Activated T-helper 1 cell treated with anti-CD3 and anti-CD28 coated beads, Interleukin-12 subunit alpha, Interleukin-12 subunit beta, Interleukin-2, Interleukin-4 antibody, amounts not matched to agents 30 ng/mL and 10 ng/mL and 1 ng/mL, durations not matched to agents 14 hours and 24 hours and 36 hours (primary cell): ENCODE measurements around the gene ANO3. TPM values are rescaled to one million over a fixed set of nuclear protein-coding genes. Genes with fewer than 3 reads are reported as not detected.

Source experiments
- DNase-seq: peaks from one replicate; pipeline ENCODE4 v3.0.0; 2021; ENCODE audit warnings: low spot score
- H3K27ac Mint-ChIP-seq: one replicate; pipeline ENCODE4 v1.8.0; 2021; ENCODE audit warnings: mild to moderate bottlenecking, mixed read lengths
- H3K27me3 Mint-ChIP-seq: one replicate; pipeline ENCODE4 v1.8.0; 2022; ENCODE audit warnings: mild to moderate bottlenecking, moderate library complexity, mixed read lengths; ENCODE audit not compliant: insufficient read depth
- H3K36me3 Mint-ChIP-seq: one replicate; pipeline ENCODE4 v1.8.0; 2021; ENCODE audit warnings: low read depth, mixed read lengths
- H3K4me1 Mint-ChIP-seq: one replicate; pipeline ENCODE4 v1.8.0; 2021; ENCODE audit warnings: low read depth, mixed read lengths
- H3K4me3 Mint-ChIP-seq: one replicate; pipeline ENCODE4 v1.8.0; 2021; ENCODE audit warnings: mild to moderate bottlenecking, moderate library complexity, mixed read lengths
- H3K9me3 Mint-ChIP-seq: one replicate; pipeline ENCODE4 v1.8.0; 2021; ENCODE audit warnings: mixed read lengths
- intact Hi-C: fragments of 100-400 bp; cut with micrococcal nuclease; formaldehyde crosslinking; loops from one replicate; pipeline ENCODE4 v1.15.1; 2024
- total RNA-seq: library from RNA; stranded (reverse); gene quantifications from 2 replicates; pipeline ENCODE4 v1.2.3, GENCODE V29; 2022

ANO3 gene
- total RNA-seq, 1 donor from 2014 or later = not detected

DNA sequence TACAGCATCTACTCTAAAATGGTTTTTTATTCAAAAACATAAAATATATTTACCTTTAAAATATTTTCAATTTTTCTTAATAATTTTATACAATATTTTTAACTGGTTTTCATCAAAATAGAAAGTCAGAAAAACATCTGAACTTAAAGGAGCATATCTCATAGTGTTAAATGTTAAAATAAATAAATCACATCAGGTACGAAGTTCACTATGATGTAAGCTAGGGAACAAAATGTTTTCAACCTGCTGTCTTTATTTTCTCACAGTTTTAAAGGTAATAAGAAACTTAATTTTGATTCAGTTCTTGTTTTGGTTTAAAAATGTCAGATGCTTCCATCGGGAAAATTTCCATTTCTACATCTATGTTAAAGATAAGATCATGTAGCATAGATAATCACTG is 142.5 kb downstream of the ANO3 start:
- Mint-ChIP-seq H3K36me3 (no peaks in the 10 kb centered on the region), H3K27me3 (no peaks in the 10 kb centered on the region), H3K9me3 (no peaks in the 10 kb centered on the region), H3K4me1 (no peaks in the 10 kb centered on the region), H3K27ac (no peak overlapping the region), H3K4me3 (no peak overlapping the region)
- intact Hi-C loops = no loop called here
- DNase-seq = no peak

DNA sequence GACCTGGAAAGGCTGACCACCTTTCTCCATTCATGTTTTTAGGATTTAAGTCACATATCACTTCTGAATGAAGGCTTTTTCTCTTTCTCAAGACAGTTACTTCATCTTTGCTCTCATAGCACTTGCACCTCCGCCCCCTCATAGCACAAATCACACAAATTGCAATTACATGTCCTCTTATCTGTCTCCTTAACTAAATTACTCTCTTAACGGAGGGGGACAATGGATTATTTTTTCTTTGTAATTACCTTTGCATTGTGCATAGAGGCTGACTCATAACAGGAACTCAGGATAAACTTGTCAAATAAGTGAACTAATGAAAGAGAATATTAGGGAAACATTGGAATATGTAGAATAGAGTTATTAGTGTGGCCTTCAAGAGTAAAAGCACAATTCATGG is 145.5 kb downstream of the ANO3 start:
- H3K4me3 Mint-ChIP-seq = no peak overlapping the region
- no peaks in the 10 kb centered on the region for H3K4me1 Mint-ChIP-seq
- no peaks in the 10 kb centered on the region for H3K27me3 Mint-ChIP-seq
- intact Hi-C loops = no loop called here
- no peaks in the 10 kb centered on the region for H3K36me3 Mint-ChIP-seq
- H3K9me3 Mint-ChIP-seq = peaks cover 5% of the 10 kb centered on the region
- DNase-seq = no peak
- H3K27ac Mint-ChIP-seq = no peak overlapping the region

DNA sequence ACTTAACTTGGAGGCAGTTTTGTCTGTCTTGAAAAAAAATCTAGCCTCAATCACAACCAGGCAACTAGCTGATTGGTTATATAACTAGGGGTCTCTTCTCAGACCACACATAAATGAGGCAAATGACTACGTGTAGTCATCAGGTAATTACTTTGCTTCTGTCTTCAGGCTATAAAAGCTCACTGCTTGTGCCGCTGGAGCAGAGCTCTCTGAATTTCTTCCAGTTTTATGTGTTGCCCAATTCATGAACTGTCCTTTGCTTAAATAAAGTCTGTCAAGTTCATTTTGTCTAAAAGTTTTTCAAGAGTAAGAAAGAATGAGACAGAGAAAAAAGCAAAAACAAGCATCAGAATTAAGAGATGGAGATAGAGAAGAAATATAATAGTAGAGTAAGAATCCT is 146.8 kb downstream of the ANO3 start:
- H3K4me3 Mint-ChIP-seq = no peak overlapping the region
- intact Hi-C loops = no loop called here

DNA sequence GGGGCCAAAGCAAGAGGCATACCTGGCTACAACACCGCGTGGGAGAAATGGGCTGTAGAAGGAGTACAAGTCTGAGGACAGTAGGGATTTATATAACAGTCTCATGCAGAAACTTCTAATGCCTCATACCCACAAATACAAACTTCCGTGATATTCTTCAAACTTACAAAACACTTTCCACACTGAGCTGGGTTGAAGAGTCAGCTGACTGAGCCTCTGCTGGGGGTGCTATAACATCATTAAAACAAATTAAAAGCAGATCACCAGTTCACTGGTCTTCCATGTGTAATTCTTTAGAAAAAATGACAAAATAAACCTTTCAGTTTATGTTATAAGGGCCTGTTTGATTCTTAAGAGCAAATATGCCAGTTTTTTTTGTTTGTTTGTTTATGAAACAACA is 148.1 kb downstream of the ANO3 start:
- Mint-ChIP-seq H3K27me3 (no peaks in the 10 kb centered on the region), H3K4me3 (no peak overlapping the region), H3K9me3 (peaks cover 11% of the 10 kb centered on the region), H3K36me3 (no peaks in the 10 kb centered on the region), H3K4me1 (no peaks in the 10 kb centered on the region), H3K27ac (no peak overlapping the region)
- intact Hi-C loops = no loop called here
- DNase-seq = no peak

More for the DNA sequence above, 146.8 kb downstream of the ANO3 start:
- H3K27me3 Mint-ChIP-seq = no peaks in the 10 kb centered on the region
- no peaks in the 10 kb centered on the region for H3K4me1 Mint-ChIP-seq
- DNase-seq = no peak
- no peak overlapping the region for H3K27ac Mint-ChIP-seq
- H3K36me3 Mint-ChIP-seq = no peaks in the 10 kb centered on the region
- peaks cover 5% of the 10 kb centered on the region for H3K9me3 Mint-ChIP-seq

GRCh38 chr11:26483108-26483507 is 151.2 kb downstream of the ANO3 start:
- Mint-ChIP-seq H3K27ac (no peak overlapping the region), H3K27me3 (no peaks in the 10 kb centered on the region), H3K4me1 (no peaks in the 10 kb centered on the region), H3K4me3 (no peak overlapping the region), H3K36me3 (no peaks in the 10 kb centered on the region), H3K9me3 (peaks cover 15% of the 10 kb centered on the region)
- intact Hi-C loops = no loop called here
- no peak for DNase-seq

DNA sequence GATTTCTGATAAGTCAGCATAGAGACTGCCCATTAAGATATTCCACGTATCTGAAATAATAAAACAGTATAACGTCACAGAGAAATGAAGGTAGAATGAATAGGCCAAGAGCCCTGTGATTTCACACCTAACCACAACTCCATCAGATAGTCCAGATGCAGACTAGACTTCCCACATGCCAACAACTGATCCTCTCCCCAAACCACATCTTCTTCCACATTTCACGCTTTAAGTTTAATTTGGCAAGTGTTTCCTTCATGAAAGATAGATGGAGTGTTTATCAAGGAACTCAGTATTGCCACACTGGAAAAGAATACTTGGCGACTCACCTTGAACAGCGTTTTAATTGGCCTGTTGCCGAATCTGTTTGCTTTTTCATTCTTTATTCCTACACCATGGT is 158.6 kb downstream of the ANO3 start:
- DNase-seq = no peak
- no peak overlapping the region for H3K4me3 Mint-ChIP-seq
- no peaks in the 10 kb centered on the region for H3K27me3 Mint-ChIP-seq
- no peaks in the 10 kb centered on the region for H3K4me1 Mint-ChIP-seq
- no peak overlapping the region for H3K27ac Mint-ChIP-seq
- intact Hi-C loops = no loop called here
- peaks cover 16% of the 10 kb centered on the region for H3K9me3 Mint-ChIP-seq
- H3K36me3 Mint-ChIP-seq = no peaks in the 10 kb centered on the region

DNA sequence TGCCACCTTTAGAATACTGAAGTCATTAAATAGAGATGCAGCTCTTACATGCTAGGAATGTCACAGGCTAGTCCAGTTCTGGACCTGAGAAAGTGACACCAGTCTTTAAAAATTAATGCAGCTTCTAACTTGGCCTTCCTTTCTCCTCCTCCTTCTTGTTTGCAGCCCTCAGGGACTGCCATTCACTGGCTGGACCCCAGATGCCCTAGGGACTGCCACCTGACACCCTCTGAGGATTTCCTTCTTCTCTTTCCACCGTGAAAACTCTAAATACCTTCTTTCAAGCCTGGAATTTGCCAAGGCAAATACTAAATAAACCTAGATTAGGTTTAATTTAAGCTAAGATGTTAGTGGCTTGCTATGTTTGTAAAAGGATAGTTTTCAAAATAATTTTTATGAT is 161.7 kb downstream of the ANO3 start:
- peaks cover 8% of the 10 kb centered on the region for H3K9me3 Mint-ChIP-seq
- intact Hi-C loops = no loop called here
- no peaks in the 10 kb centered on the region for H3K36me3 Mint-ChIP-seq
- H3K27me3 Mint-ChIP-seq = no peaks in the 10 kb centered on the region
- DNase-seq = no peak
- no peak overlapping the region for H3K27ac Mint-ChIP-seq
- no peak overlapping the region for H3K4me3 Mint-ChIP-seq
- no peaks in the 10 kb centered on the region for H3K4me1 Mint-ChIP-seq

GRCh38 chr11:26507229-26507628 is 175.3 kb downstream of the ANO3 start:
- H3K36me3 Mint-ChIP-seq = no peaks in the 10 kb centered on the region

DNA sequence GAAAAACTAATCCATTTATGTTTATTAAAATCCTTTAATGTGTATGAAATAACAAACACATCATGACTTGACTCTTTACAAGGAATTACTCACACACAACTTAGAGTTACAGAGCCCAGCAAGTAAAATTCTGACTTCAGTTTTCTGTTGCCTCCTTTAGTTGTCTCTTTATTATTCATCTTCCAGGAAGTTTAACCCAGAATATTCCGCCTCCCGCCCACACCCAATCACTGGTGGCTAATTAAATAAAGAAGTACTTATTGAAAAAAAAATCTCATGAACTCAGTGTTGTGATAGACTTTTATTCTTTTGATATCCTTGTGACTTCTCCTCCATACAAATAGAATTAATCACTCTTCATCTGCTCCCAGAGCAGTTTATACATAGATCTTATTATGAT is 178.2 kb downstream of the ANO3 start:
- Mint-ChIP-seq H3K9me3 (peaks cover 4% of the 10 kb centered on the region), H3K27ac (no peak overlapping the region), H3K36me3 (no peaks in the 10 kb centered on the region), H3K4me1 (no peaks in the 10 kb centered on the region), H3K27me3 (no peaks in the 10 kb centered on the region), H3K4me3 (no peak overlapping the region)
- intact Hi-C loops = no loop called here
- no peak for DNase-seq

More at GRCh38 chr11:26507229-26507628, 175.3 kb downstream of the ANO3 start:
- H3K27me3 Mint-ChIP-seq = no peaks in the 10 kb centered on the region
- H3K4me3 Mint-ChIP-seq = no peak overlapping the region
- H3K9me3 Mint-ChIP-seq = peaks cover 8% of the 10 kb centered on the region
- H3K27ac Mint-ChIP-seq = no peak overlapping the region
- no peaks in the 10 kb centered on the region for H3K4me1 Mint-ChIP-seq
- intact Hi-C loops = no loop called here
- DNase-seq = no peak

GRCh38 chr11:26510756-26511155 is 178.8 kb downstream of the ANO3 start:
- no peaks in the 10 kb centered on the region for H3K9me3 Mint-ChIP-seq
- H3K27me3 Mint-ChIP-seq = no peaks in the 10 kb centered on the region
- no peak for DNase-seq
- H3K4me1 Mint-ChIP-seq = no peaks in the 10 kb centered on the region
- H3K27ac Mint-ChIP-seq = no peak overlapping the region
- no peaks in the 10 kb centered on the region for H3K36me3 Mint-ChIP-seq
- H3K4me3 Mint-ChIP-seq = no peak overlapping the region
- intact Hi-C loops = no loop called here

GRCh38 chr11:26512196-26512595 is 180.3 kb downstream of the ANO3 start:
- Mint-ChIP-seq H3K4me1 (no peaks in the 10 kb centered on the region), H3K36me3 (no peaks in the 10 kb centered on the region), H3K9me3 (no peaks in the 10 kb centered on the region), H3K27me3 (no peaks in the 10 kb centered on the region), H3K27ac (no peak overlapping the region), H3K4me3 (no peak overlapping the region)
- intact Hi-C loops = no loop called here
- no peak for DNase-seq

DNA sequence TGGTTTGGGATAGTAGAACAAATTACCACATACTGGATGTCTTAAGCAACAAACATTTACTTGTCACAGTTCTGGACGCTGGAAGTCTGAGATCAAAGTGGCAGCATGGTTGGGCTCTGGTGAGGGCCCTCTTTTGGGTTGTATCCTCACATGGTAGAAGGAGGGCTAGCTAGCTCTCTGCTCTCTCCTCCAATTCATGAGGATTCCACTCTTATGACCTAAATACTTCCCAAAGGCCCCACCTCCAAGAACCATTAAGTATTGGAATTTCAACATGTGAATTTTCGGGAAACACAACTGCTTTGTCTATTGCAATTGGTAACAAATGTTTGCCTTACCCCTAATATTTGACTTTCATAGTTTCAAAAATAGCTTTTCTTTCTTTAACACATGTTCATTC is 187.5 kb downstream of the ANO3 start:
- Mint-ChIP-seq H3K36me3 (no peaks in the 10 kb centered on the region), H3K4me3 (no peak overlapping the region), H3K27me3 (no peaks in the 10 kb centered on the region), H3K4me1 (no peaks in the 10 kb centered on the region), H3K27ac (no peak overlapping the region), H3K9me3 (no peaks in the 10 kb centered on the region)
- no peak for DNase-seq
- intact Hi-C loops = no loop called here

DNA sequence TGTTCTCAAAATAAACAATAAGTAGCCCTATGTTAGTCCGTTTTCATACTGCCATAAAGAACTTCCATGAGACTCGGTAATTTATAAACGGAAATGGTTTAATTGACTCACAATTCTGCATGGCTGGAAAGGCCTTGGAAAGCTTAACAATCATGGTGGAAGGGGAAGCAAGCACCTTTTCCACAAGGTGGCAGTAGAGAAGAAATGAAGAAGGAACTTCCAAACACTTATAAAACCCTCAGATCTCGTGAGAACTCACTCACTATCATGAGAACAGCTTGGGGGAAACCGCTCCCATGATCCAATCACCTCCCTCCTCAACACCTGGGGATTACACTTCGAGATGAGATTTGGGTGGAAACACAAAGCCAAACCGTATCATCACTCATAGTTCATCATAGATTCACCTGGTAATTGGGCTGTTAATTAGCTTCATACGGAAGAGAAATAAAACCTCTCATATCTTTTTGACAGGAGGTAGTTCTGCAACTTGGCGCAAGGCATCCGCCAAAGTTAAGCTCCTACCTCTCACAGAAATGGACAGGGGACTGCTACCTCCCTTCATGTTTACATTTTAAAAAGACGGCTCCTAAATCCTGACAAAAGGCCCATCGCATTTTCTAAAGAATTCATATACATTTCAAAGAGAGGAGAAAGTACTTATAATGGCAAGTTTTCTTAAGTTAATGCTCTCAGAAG is 191.1 kb downstream of the ANO3 start:
- Mint-ChIP-seq H3K4me1 (no peaks in the 10 kb centered on the region), H3K9me3 (no peaks in the 10 kb centered on the region), H3K36me3 (no peaks in the 10 kb centered on the region), H3K4me3 (no peak overlapping the region), H3K27ac (no peak overlapping the region), H3K27me3 (no peaks in the 10 kb centered on the region)
- DNase-seq = no peak
- intact Hi-C loops = loop anchor here (10.0 kb wide), 1 partner anchor 962 kb away; no protein-coding TSS in a partner anchor

DNA sequence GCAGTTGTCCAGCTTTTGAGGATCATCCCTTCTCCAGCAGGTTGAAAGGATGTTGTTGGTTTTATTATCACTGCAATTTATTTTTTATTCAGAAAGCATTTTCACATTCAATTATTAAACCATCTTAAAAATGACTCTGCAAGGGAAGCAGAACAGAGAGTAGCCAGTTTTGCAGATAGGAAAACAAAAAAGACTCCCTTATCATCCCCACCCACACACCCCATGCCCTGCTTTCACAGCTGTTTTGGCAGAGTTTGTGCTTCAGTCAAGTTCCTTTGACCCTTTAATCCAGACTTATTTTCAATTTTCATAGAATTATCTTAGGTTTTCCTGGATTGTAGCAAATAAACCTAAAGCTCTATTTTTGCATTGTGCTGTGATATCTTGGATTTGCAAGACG is 195.8 kb downstream of the ANO3 start:
- Mint-ChIP-seq H3K27ac (no peak overlapping the region), H3K27me3 (no peaks in the 10 kb centered on the region), H3K4me1 (no peaks in the 10 kb centered on the region), H3K9me3 (no peaks in the 10 kb centered on the region), H3K36me3 (no peaks in the 10 kb centered on the region), H3K4me3 (no peak overlapping the region)
- intact Hi-C loops = loop anchor here (10.0 kb wide), 1 partner anchor 957 kb away; no protein-coding TSS in a partner anchor
- no peak for DNase-seq
